K562 (cell line): ENCODE measurements around the gene ENG. TPM values are rescaled to one million over a fixed set of nuclear protein-coding genes. Genes with fewer than 3 reads are reported as not detected.
A peak's percentile ranks its signal among the peaks of the same experiment; 100 is the strongest.

Experiments
- ATF7 ChIP-seq: fragments of 450-650 bp; IDR thresholded peaks from 2 replicates; pipeline ENCODE4 v1.7.1; 2014; ENCODE audit warnings: mild to moderate bottlenecking, moderate library complexity
- CBFA2T2 ChIP-seq: fragments of 450-650 bp; conservative IDR thresholded peaks from 2 replicates; pipeline ENCODE4 v1.6.1; 2017; ENCODE audit warnings: mild to moderate bottlenecking
- ERF ChIP-seq: fragments of 450-650 bp; formaldehyde crosslinking; IDR thresholded peaks from 2 replicates; pipeline ENCODE4 v1.4.0; 2020; ENCODE audit warnings: mild to moderate bottlenecking, mixed read lengths
- HDAC2 ChIP-seq: fragments of 450-650 bp; IDR thresholded peaks from 2 replicates; pipeline ENCODE4 v1.6.1; 2016; ENCODE audit warnings: mild to moderate bottlenecking
- HNRNPH1 ChIP-seq: fragments of 200-400 bp; formaldehyde crosslinking; optimal IDR thresholded peaks from 2 replicates; pipeline ENCODE3; 2017; ENCODE audit warnings: low read depth, mild to moderate bottlenecking, low read length, moderate library complexity
- ID3 ChIP-seq, 2 experiments: fragments of 250-450 bp in 1 of 2; fragments of 450-650 bp in 1 of 2; sonication (Bioruptor Pico) in 1 of 2; IDR thresholded peaks; 2 replicates each; pipeline versions ENCODE4 v1.6.1 to v1.8.0; 2016 to 2021; ENCODE audit warnings: mild to moderate bottlenecking in 2 of 2, moderate library complexity in 2 of 2, missing compliant biosample characterization in 1 of 2, missing genetic modification characterization in 1 of 2
- ILK ChIP-seq: fragments of 450-650 bp; IDR thresholded peaks from 2 replicates; pipeline ENCODE4 v1.6.1; 2016; ENCODE audit warnings: missing genetic modification characterization, low read depth, mild to moderate bottlenecking, missing compliant biosample characterization, moderate library complexity, borderline replicate concordance
- KLF1 ChIP-seq: fragments of 450-650 bp; IDR thresholded peaks from 2 replicates; pipeline ENCODE4 v1.6.1; 2016; ENCODE audit warnings: missing genetic modification characterization, missing compliant biosample characterization
- KLF13 ChIP-seq: fragments of 450-650 bp; IDR thresholded peaks from 2 replicates; pipeline ENCODE4 v1.6.1; 2016; ENCODE audit warnings: missing genetic modification characterization, low read depth, mild to moderate bottlenecking, missing compliant biosample characterization, moderate library complexity, borderline replicate concordance
- MTA1 ChIP-seq: fragments of 450-650 bp; IDR thresholded peaks from 2 replicates; pipeline ENCODE4 v1.6.1; 2017; ENCODE audit warnings: borderline replicate concordance
- MYC ChIP-seq, 2 experiments: fragments of 250-450 bp in 1 of 2; sonication (Bioruptor Pico) in 1 of 2; IDR thresholded peaks; 2 replicates each; pipeline versions ENCODE4 v1.5.1 to v1.6.1; 2012 to 2021; ENCODE audit warnings: low read depth in 2 of 2, borderline replicate concordance in 1 of 2, improper control_type of control experiment in 1 of 2, low read length in 1 of 2, mild to moderate bottlenecking in 1 of 2, moderate library complexity in 1 of 2
- PRMT5 ChIP-seq: sonication (generic); formaldehyde crosslinking; IDR thresholded peaks from 2 replicates; pipeline ENCODE4 v1.5.0; 2020; ENCODE audit warnings: missing genetic modification reagents
- RBM22 ChIP-seq: fragments of 200-400 bp; formaldehyde crosslinking; IDR thresholded peaks from 2 replicates; pipeline ENCODE4 v1.6.1; 2018; ENCODE audit warnings: low read length, low read depth; ENCODE audit not compliant: poor library complexity, severe bottlenecking
- SIN3A ChIP-seq, 2 experiments: fragments of 150-350 bp in 1 of 2; IDR thresholded peaks; 2 replicates each; pipeline ENCODE4 v1.6.1; 2011 to 2016; ENCODE audit warnings: borderline replicate concordance in 2 of 2, low read depth in 2 of 2, low read length in 2 of 2, mild to moderate bottlenecking in 2 of 2, moderate library complexity in 2 of 2; ENCODE audit not compliant: control insufficient read depth in 1 of 2
- TCFL5 ChIP-seq: fragments of 250-450 bp; sonication (Bioruptor Pico); conservative IDR thresholded peaks from 2 replicates; pipeline ENCODE4 v1.6.1; 2021; ENCODE audit warnings: mild to moderate bottlenecking, moderate library complexity, matching md5 sums
- ZNF24 ChIP-seq: fragments of 450-650 bp; IDR thresholded peaks from 2 replicates; pipeline ENCODE4 v1.6.1; 2016
- ZNF583 ChIP-seq: fragments of 250-450 bp; sonication (Bioruptor Pico); IDR thresholded peaks from 2 replicates; pipeline ENCODE4 v1.4.0; 2020
- ZNF639 ChIP-seq, 2 experiments: fragments of 200-800 bp in 1 of 2; sonication (Bioruptor generic) in 1 of 2; sonication (generic) in 1 of 2; formaldehyde crosslinking in 1 of 2; IDR thresholded peaks in 1 of 2; conservative IDR thresholded peaks in 1 of 2; 2 replicates each; pipeline versions ENCODE4 v1.5.0 to v1.6.1; 2016 to 2020; ENCODE audit warnings: missing compliant biosample characterization in 1 of 2, missing genetic modification characterization in 1 of 2, missing genetic modification reagents in 1 of 2
- polyA plus RNA-seq, 8 experiments: library from polyadenylated mRNA; depleted of rRNA in 4 of 8; stranded (reverse) in 5 of 8; unstranded in 3 of 8; fragments of >200 nt; fragmentation: Nextera tagmentation in 2 of 8; fragmentation: Illumina TruSeq in 1 of 8; extraction: Ambion mirVana in 2 of 8; extraction: Trizol in 1 of 8; gene quantifications; 2 replicates each; pipeline versions ENCODE4 v1.2.1 to v1.2.3, GENCODE V29; 2011 to 2014; ENCODE audit warnings: inconsistent platforms in 1 of 8, missing spikeins in 1 of 8
- total RNA-seq, 7 experiments: library from RNA; depleted of rRNA in 6 of 7; stranded (reverse); fragments of >200 nt in 6 of 7; fragmentation: Illumina TruSeq in 2 of 7; extraction: Trizol in 2 of 7; gene quantifications; 2 replicates each; pipeline versions ENCODE4 v1.2.1 to v1.2.3, GENCODE V29; 2011 to 2021; ENCODE audit warnings: low replicate concordance in 1 of 7
- TF ChIP-seq, protein P1 (sequence below): fragments of 200-800 bp; sonication (Bioruptor generic); IDR thresholded peaks from 2 replicates; pipeline ENCODE4 v1.6.1; 2017; ENCODE audit warnings: missing genetic modification characterization, missing compliant biosample characterization
- TF ChIP-seq, protein P2 (sequence below): sonication (generic); formaldehyde crosslinking; IDR thresholded peaks from 2 replicates; pipeline ENCODE4 v1.9.0; 2022; ENCODE audit warnings: mild to moderate bottlenecking, missing genetic modification reagents

Gene ENG
- total and polyA plus RNA-seq, 9 of the 15 experiments (the other 6 are each of a cell fraction or from before 2014, with no cell fraction given): 0.04 to 0.40 (median 0.14) TPM; not detected in 1

- TF ChIP-seq KLF13 (peak; percentile 41; the same call in 1 of the 2 replicates), ZNF24 (no peak), HDAC2 (peak; percentile 58; the same call in 1 of the 2 replicates), PRMT5 (CRISPR knock-in tag) (no peak), ILK (no peak), MTA1 (peak; percentile 82), KLF1 (tag) (peak; percentile 78; the same call in 1 of the 2 replicates), HNRNPH1 (no peak), RBM22 (peak; percentile 36), ATF7 (peak; percentile 97), SIN3A (IDR thresholded peaks at IDR 0.05; ENCODE audit: borderline replicate concordance in 2 of 2, control insufficient read depth in 1 of 2, low read depth in 2 of 2, low read length in 2 of 2) (no peak), TCFL5 (no peak), ZNF583 (CRISPR knock-in tag) (peak; percentile 90), ZNF639 (CRISPR knock-in tag; conservative IDR thresholded peaks at IDR 0.05 in 1 of 2, IDR thresholded peaks at IDR 0.05 in 1 of 2) (peak in 1 of 2 experiments; percentile 83; a peak in 1 of 4 replicates), MYC (IDR thresholded peaks at IDR 0.05; ENCODE audit: low read depth, low read length) (peak; percentile 97), MYC (CRISPR knock-in tag; IDR thresholded peaks at IDR 0.05; ENCODE audit: borderline replicate concordance, low read depth) (peak; percentile 75; the same call in 1 of the 2 replicates), ERF (CRISPR knock-in tag) (peak; percentile 25; the same call in 1 of the 2 replicates), CBFA2T2 (peak; percentile 71), ID3 (CRISPR knock-in tag; IDR thresholded peaks at IDR 0.05) (no peak), ID3 (tag; IDR thresholded peaks at IDR 0.05) (peak; percentile 90)
- TF ChIP-seq, protein P1, sequence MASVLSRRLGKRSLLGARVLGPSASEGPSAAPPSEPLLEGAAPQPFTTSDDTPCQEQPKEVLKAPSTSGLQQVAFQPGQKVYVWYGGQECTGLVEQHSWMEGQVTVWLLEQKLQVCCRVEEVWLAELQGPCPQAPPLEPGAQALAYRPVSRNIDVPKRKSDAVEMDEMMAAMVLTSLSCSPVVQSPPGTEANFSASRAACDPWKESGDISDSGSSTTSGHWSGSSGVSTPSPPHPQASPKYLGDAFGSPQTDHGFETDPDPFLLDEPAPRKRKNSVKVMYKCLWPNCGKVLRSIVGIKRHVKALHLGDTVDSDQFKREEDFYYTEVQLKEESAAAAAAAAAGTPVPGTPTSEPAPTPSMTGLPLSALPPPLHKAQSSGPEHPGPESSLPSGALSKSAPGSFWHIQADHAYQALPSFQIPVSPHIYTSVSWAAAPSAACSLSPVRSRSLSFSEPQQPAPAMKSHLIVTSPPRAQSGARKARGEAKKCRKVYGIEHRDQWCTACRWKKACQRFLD (CRISPR knock-in tag): peak; percentile 61; the same call in 1 of the 2 replicates
- TF ChIP-seq, protein P2, sequence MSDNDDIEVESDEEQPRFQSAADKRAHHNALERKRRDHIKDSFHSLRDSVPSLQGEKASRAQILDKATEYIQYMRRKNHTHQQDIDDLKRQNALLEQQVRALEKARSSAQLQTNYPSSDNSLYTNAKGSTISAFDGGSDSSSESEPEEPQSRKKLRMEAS (CRISPR knock-in tag): peak; percentile 98
Measured at GRCh38 chr9:127862075-127863011, 7.9 kb upstream of the ENG start (continued).
